Peyer's patch (tissue), 4 donors: ENCODE data around the gene PXN. TPM values are rescaled to one million over a fixed set of nuclear protein-coding genes. Genes with fewer than 3 reads are reported as not detected.
"Not testable (repeated sequence)": the region's sequence is repeated elsewhere in the genome, so short reads cannot be mapped to it uniquely, and the experiment has no call there.

ENCODE experiments used
- DNase-seq, 3 donors: peaks; one replicate each; pipeline ENCODE4 v3.0.0-alpha.2; 2017 to 2019
- H3K27ac ChIP-seq, 4 donors: fragments of 200-600 bp; sonication (generic); one replicate each; pipeline ENCODE4 v1.5.1; 2016 to 2019
- H3K27me3 ChIP-seq, 2 donors: fragments of 200-600 bp; sonication (generic); one replicate each; pipeline ENCODE4 v1.5.1; 2019
- H3K36me3 ChIP-seq, 3 donors: fragments of 200-600 bp; sonication (generic); one replicate each; pipeline ENCODE4 v1.5.1; 2016 to 2019
- H3K4me1 ChIP-seq, 4 donors: fragments of 200-600 bp; sonication (generic); one replicate each; pipeline ENCODE4 v1.5.1; 2016 to 2019
- H3K4me3 ChIP-seq, 4 donors: fragments of 200-600 bp; sonication (generic); 1 replicate in 3 of 4; 2 replicates in 1 of 4; pipeline ENCODE4 v1.5.1; 2016 to 2019; ENCODE audit warnings: mild to moderate bottlenecking in 1 of 4
- H3K9me3 ChIP-seq, 4 donors: fragments of 200-600 bp; sonication (generic); one replicate each; pipeline ENCODE4 v1.5.1; 2016 to 2019; ENCODE audit warnings: mild to moderate bottlenecking in 1 of 4
- CTCF ChIP-seq, 6 experiments: fragments of 450-650 bp in 4 of 6; fragments of 200-600 bp in 2 of 6; sonication (generic) in 1 of 6; IDR thresholded peaks; one replicate each; pipeline ENCODE4 v1.5.1; 2017 to 2019; ENCODE audit warnings: antibody characterized with exemption in 6 of 6, mild to moderate bottlenecking in 3 of 6, moderate library complexity in 1 of 6
- POLR2A ChIP-seq, 2 donors: fragments of 450-650 bp; IDR thresholded peaks; one replicate each; pipeline ENCODE4 v1.5.1; 2017; ENCODE audit warnings: antibody characterized with exemption in 2 of 2, mild to moderate bottlenecking in 2 of 2, moderate library complexity in 2 of 2
- total RNA-seq, 4 donors: library from RNA; depleted of rRNA; stranded (reverse); fragments of >200 nt; gene quantifications; one replicate each; pipeline ENCODE4 v1.1.0, GENCODE V29; 2016

Gene PXN
- total RNA-seq, 4 donors from 2014 or later, result 138 to 204 (median 177) TPM

DNA sequence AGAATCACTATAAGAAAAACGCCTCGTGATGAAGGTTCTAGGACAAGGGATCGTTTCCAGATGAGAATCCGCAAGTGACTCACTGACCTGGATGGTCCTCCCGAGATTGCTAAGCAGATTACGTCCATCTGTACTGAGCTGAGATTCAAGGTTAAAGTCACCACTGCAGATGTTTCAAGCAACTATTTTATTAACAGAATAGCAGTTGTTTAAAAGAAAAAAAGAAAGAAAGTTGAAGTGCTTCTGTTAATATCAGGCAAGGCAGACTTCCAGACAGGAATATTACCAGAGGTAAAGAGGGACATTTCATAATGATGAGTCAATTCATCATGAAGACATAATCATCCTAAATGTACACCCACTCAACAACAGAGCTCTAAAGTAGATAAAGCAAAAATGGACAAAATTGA is 17.9 kb downstream of the PXN start:
- no peak for DNase-seq
- H3K4me1 ChIP-seq, result peaks cover 0 to 44% (median 15%) of the 10 kb centered on the region in 4 donors
- no peaks in the 10 kb centered on the region for H3K27me3 ChIP-seq
- TF ChIP-seq POLR2A (IDR thresholded peaks at IDR 0.05) (no peak), CTCF (IDR thresholded peaks at IDR 0.05) (no peak)
- H3K36me3 ChIP-seq, result no peaks in the 10 kb centered on the region
- H3K27ac ChIP-seq, result peak overlapping the region in 1 of 4 donors; percentile 73
- no peaks in the 10 kb centered on the region for H3K9me3 ChIP-seq
- no peak overlapping the region for H3K4me3 ChIP-seq

DNA sequence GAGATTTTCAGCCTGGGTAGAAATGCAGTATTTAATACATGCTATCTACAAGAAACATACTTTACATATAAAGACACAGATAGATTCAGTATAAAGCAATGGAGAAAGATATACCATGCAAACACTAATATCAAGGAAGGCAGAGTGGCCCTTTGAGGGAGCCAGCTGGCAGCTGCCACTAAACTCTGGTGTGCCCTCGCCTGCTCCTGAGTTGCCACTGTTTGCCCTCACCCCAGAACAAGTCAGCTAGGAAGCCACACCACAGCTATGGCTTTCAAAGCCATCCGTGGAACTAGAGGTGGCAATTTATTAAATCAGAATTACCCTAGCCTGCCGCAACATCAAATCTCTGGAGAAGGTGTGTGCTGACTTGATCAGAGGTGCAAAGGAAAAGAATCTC is 18.3 kb downstream of the PXN start:
- no peaks in the 10 kb centered on the region for H3K9me3 ChIP-seq
- TF ChIP-seq CTCF (IDR thresholded peaks at IDR 0.05) (no peak), POLR2A (IDR thresholded peaks at IDR 0.05) (no peak)
- H3K4me3 ChIP-seq, result no peak overlapping the region
- peak overlapping the region in 2 of 4 donors; percentile 25 to 73 for H3K27ac ChIP-seq
- DNase-seq, result no peak
- H3K27me3 ChIP-seq, result no peaks in the 10 kb centered on the region
- H3K36me3 ChIP-seq, result no peaks in the 10 kb centered on the region
- H3K4me1 ChIP-seq, result peaks cover 0 to 47% (median 14%) of the 10 kb centered on the region in 4 donors

GRCh38 chr12:120246705-120247104 is 18.8 kb downstream of the PXN start:
- Histone ChIP-seq H3K27ac (peak overlapping the region in 1 of 4 donors; percentile 73), H3K4me1 (peaks cover 0 to 52% (median 12%) of the 10 kb centered on the region in 4 donors)
- DNase-seq, H3K27me3 ChIP-seq, H3K4me3 ChIP-seq, H3K9me3 ChIP-seq, H3K36me3 ChIP-seq: not testable (repeated sequence)

DNA sequence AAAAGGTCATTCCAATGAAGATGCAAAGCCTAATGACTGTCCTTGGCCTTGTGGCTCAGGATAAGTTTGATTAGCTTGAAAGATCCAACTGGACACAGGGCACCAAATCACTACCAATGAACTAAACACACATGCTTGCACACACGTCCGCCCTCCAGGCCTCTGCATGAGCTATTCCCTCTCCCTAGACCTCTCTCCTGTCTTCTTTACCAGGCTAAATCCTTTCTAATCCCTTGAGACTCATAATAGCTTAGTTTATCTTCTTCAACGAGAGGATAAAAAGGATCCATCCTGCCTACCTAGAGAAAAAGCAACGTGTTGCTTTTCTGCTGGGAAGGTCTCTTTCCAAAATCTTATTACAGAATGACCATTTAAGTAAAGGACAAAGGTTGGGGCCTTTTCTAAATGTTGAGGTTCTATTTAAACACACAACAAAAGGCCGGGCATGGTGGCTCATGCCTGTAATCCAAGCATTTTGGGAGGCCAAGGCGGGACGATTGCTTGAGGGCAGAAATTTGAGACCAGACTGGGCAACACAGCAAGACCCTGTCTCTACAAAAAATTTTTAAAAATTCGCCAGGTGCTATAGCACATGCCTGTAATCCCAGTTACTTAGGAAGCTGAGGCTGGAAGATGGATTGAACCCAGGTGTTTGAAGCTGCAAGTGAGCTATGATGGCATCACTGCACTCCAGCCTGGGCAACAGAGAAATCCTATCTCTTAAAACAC is 22.4 kb downstream of the PXN start:
- Histone ChIP-seq H3K9me3 (no peaks in the 10 kb centered on the region), H3K27me3 (no peaks in the 10 kb centered on the region), H3K27ac (no peak overlapping the region), H3K4me3 (no peak overlapping the region), H3K36me3 (no peaks in the 10 kb centered on the region), H3K4me1 (peaks cover 0 to 51% (median 0%) of the 10 kb centered on the region in 4 donors)
- DNase-seq, result no peak
- TF ChIP-seq CTCF (IDR thresholded peaks at IDR 0.05) (no peak), POLR2A (IDR thresholded peaks at IDR 0.05) (no peak)

DNA sequence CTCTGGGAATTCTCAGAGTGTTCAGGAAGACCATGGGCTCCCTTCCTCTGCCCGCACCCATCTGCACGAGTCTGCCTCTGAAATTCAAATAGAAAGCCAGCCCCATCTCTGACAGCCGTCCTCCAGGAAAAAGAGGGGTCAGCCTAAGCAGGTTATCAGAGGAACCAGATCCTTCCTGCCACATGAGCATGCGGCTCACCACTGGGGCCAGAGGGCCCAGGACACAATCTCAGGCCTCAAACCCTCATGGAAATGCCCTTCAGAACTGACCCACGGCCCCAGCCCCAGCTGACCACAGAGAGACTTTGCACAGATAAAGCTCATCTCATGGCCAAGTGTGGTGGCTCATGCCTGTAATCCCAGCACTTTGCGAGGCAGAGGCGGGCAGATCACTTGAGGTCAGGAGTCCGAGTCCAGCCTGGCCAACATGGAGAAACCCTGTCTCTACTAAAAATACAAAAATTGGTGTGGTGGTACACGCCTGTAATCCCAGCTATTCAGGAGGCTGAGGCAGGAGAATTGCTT is 23.2 kb downstream of the PXN start:
- no peak for TF ChIP-seq POLR2A (IDR thresholded peaks at IDR 0.05)
- Histone ChIP-seq H3K27ac (peak overlapping the region in 2 of 4 donors; percentile 54 to 73), H3K4me3 (no peak overlapping the region), H3K9me3 (no peaks in the 10 kb centered on the region), H3K4me1 (peaks cover 0 to 54% (median 0%) of the 10 kb centered on the region in 4 donors), H3K36me3 (no peaks in the 10 kb centered on the region), H3K27me3 (no peaks in the 10 kb centered on the region)
- no peak for DNase-seq

DNA sequence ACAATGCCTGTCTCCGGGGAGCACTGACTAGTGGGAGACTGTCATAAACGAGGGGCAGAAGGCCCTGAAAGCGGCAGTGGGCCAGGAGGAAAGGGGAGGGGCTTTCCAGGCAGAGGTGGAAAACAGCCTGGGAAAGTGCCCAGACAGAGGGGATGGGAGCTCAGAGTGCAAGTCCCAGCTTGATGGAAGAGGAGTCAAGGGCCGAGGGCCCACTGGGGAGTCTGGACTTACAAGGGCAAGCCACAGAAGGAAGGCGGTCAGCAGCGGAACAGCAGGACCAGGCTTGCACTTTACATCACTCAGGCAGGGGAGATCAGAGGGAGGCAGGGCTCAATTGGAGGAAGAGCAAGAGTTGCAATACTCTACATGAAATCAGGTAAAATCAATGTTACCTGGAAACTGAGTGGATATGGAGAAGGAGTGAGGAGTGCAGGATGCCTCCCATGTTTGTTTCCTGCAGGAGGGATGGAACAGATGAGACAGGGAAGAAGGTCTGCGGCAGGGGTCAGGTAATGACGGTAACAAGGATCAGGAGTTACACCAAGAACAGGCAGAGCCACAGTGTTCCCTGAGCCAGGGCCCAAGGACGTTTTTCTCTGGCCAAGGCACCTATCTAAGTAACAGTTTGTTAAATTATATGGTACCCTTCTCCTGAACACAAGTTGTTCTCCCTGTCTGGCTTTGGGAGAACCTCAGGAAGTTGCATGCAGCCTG is 23.8 kb downstream of the PXN start:
- DNase-seq, result no peak
- peak overlapping the region in 2 of 4 donors; percentile 54 to 73 for H3K27ac ChIP-seq
- no peak overlapping the region for H3K4me3 ChIP-seq
- no peaks in the 10 kb centered on the region for H3K9me3 ChIP-seq
- no peaks in the 10 kb centered on the region for H3K36me3 ChIP-seq
- no peaks in the 10 kb centered on the region for H3K27me3 ChIP-seq
- TF ChIP-seq CTCF (IDR thresholded peaks at IDR 0.05) (no peak), POLR2A (IDR thresholded peaks at IDR 0.05) (no peak)
- peaks cover 0 to 60% (median 0%) of the 10 kb centered on the region in 4 donors for H3K4me1 ChIP-seq
